Progenitor cell of endocrine pancreas (in vitro differentiated cells): ENCODE results near the gene CD300H. TPM values are rescaled to one million over a fixed set of nuclear protein-coding genes. Genes with fewer than 3 reads are reported as not detected.

Source experiments
- DNase-seq: peaks from one replicate; pipeline ENCODE4 v3.0.0; 2021; ENCODE audit warnings: low spot score; ENCODE audit not compliant: unreplicated experiment
- H3K27ac Mint-ChIP-seq: 2 replicates; pipeline ENCODE4 v1.8.0; 2021; ENCODE audit warnings: mild to moderate bottlenecking, moderate library complexity, mixed read lengths
- H3K27me3 Mint-ChIP-seq: 2 replicates; pipeline ENCODE4 v1.8.0; 2021; ENCODE audit warnings: mixed read lengths
- H3K36me3 Mint-ChIP-seq: 2 replicates; pipeline ENCODE4 v1.8.0; 2022; ENCODE audit warnings: mixed read lengths; ENCODE audit not compliant: insufficient read depth
- H3K4me1 Mint-ChIP-seq: 2 replicates; pipeline ENCODE4 v1.8.0; 2021; ENCODE audit warnings: low read depth, mixed read lengths
- H3K4me3 Mint-ChIP-seq: 2 replicates; pipeline ENCODE4 v1.8.0; 2021; ENCODE audit warnings: low read depth, mild to moderate bottlenecking, moderate library complexity, mixed read lengths
- H3K9me3 Mint-ChIP-seq: 2 replicates; pipeline ENCODE4 v1.8.0; 2021; ENCODE audit warnings: low read depth, mixed read lengths
- total RNA-seq: library from RNA; stranded (reverse); gene quantifications from 2 replicates; pipeline ENCODE4 v1.2.1, GENCODE V29; 2021
- TF ChIP-seq, protein P1 (sequence below): fragments of 200-600 bp; sonication (generic); IDR thresholded peaks from one replicate; pipeline ENCODE4 v1.5.0; 2021; ENCODE audit warnings: antibody characterized with exemption, mild to moderate bottlenecking; ENCODE audit not compliant: unreplicated experiment

CD300H gene
- total RNA-seq, 1 donor from 2014 or later: not detected

- TF ChIP-seq, protein P1, sequence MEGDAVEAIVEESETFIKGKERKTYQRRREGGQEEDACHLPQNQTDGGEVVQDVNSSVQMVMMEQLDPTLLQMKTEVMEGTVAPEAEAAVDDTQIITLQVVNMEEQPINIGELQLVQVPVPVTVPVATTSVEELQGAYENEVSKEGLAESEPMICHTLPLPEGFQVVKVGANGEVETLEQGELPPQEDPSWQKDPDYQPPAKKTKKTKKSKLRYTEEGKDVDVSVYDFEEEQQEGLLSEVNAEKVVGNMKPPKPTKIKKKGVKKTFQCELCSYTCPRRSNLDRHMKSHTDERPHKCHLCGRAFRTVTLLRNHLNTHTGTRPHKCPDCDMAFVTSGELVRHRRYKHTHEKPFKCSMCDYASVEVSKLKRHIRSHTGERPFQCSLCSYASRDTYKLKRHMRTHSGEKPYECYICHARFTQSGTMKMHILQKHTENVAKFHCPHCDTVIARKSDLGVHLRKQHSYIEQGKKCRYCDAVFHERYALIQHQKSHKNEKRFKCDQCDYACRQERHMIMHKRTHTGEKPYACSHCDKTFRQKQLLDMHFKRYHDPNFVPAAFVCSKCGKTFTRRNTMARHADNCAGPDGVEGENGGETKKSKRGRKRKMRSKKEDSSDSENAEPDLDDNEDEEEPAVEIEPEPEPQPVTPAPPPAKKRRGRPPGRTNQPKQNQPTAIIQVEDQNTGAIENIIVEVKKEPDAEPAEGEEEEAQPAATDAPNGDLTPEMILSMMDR: no peak
- no peak for DNase-seq
- peaks cover 29% of the 10 kb centered on the region for H3K27me3 Mint-ChIP-seq
- H3K4me1 Mint-ChIP-seq: no peaks in the 10 kb centered on the region
- no peaks in the 10 kb centered on the region for H3K36me3 Mint-ChIP-seq
- H3K27ac Mint-ChIP-seq: no peak overlapping the region
- H3K4me3 Mint-ChIP-seq: no peak overlapping the region
- H3K9me3 Mint-ChIP-seq: no peaks in the 10 kb centered on the region
Measured at GRCh38 chr17:74530831-74531150, 36.5 kb downstream of the CD300H start.

DNA sequence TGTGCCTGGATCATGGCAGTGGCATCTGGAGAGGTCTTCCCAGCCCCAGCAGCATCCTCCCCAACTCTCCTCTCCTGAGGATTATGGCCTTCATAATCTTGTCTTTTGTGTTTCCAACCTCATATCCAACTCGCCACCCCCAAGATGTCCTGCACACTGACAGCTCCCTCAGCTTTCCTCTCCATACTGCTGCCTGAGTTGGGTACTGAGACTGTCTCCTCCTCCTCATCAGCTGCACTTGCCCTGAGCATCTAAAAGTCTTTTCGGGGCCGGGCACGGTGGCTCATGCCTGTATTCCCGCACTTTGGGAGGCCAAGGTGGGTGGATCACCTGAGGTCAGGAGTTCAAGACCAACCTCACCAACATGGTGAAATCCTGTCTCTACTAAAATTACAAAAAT, 38.1 kb downstream of the CD300H start:
- Mint-ChIP-seq H3K9me3 (no peaks in the 10 kb centered on the region), H3K4me1 (no peaks in the 10 kb centered on the region), H3K36me3 (no peaks in the 10 kb centered on the region), H3K4me3 (no peak overlapping the region), H3K27ac (no peak overlapping the region), H3K27me3 (peaks cover 38% of the 10 kb centered on the region)
- no peak for DNase-seq
- TF ChIP-seq, protein P1: no peak

GRCh38 chr17:74528491-74529199, 38.7 kb downstream of the CD300H start:
- Mint-ChIP-seq H3K4me3 (no peak overlapping the region), H3K27me3 (peaks cover 43% of the 10 kb centered on the region), H3K9me3 (no peaks in the 10 kb centered on the region), H3K4me1 (no peaks in the 10 kb centered on the region), H3K36me3 (no peaks in the 10 kb centered on the region), H3K27ac (no peak overlapping the region)
- no peak for DNase-seq
- TF ChIP-seq, protein P1: no peak

DNA sequence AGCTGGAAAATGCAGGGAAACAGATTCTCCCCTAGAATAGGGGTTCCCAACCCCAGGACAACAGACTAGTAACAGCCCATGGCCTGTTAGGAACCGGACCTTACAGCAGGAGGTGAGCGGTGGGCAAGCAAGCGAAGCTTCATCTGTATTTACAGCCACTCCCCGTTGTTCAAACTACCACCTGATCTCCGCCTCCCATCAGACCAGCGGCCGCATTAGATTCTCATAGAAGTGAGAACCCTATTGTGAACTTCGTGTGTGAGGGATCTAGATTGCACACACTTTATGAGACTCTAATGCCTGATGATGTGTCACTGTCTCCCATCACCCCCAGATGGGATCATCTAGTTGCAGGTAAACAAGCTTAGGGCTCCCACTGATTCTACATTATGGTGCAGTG, 39.6 kb downstream of the CD300H start:
- Mint-ChIP-seq H3K4me3 (no peak overlapping the region), H3K27ac (no peak overlapping the region), H3K4me1 (no peaks in the 10 kb centered on the region), H3K9me3 (no peaks in the 10 kb centered on the region), H3K27me3 (peaks cover 39% of the 10 kb centered on the region), H3K36me3 (no peaks in the 10 kb centered on the region)
- TF ChIP-seq, protein P1: no peak
- no peak for DNase-seq

DNA sequence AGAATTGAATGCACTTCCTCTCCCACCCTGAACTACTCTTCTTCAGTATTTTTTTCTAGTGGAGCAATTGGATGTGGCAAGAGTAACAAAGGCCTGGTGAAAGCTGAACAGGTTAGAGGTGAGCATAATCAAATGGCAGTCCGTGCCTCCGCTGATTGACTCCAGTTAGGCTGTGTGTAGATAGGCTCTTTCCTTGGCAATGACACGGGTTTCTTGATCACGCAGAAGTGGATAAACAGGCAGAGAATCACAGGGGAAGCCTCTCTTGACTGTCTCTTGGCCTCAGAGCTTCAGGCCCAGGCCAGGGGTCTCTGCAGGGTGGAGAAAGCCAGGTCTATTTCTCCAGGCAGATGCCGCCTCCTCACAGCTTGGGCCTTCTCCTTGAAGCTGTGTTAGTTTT, 40.2 kb downstream of the CD300H start:
- Mint-ChIP-seq H3K9me3 (no peaks in the 10 kb centered on the region), H3K27me3 (peaks cover 39% of the 10 kb centered on the region), H3K27ac (no peak overlapping the region), H3K36me3 (no peaks in the 10 kb centered on the region), H3K4me3 (no peak overlapping the region), H3K4me1 (no peaks in the 10 kb centered on the region)
- DNase-seq: no peak
- TF ChIP-seq, protein P1: no peak
